SW 1271 (cell line): ENCODE results near the gene KIAA1958.

Experiments
- DNase-seq, 2 experiments: peaks; one replicate each; lab custom pipeline; 2025; lab: John Stamatoyannopoulos, UW

The KIAA1958 gene

GRCh38 chr9:112531666-112532282, 45.1 kb downstream of the KIAA1958 start:
- no peak for DNase-seq

- no peak for DNase-seq
Observed at GRCh38 chr9:112532427-112532826, 45.8 kb downstream of the KIAA1958 start.

- no peak for DNase-seq
Observed at GRCh38 chr9:112533660-112534059, 47.0 kb downstream of the KIAA1958 start.

GRCh38 chr9:112535301-112535700, 48.7 kb downstream of the KIAA1958 start:
- DNase-seq = no peak

- no peak for DNase-seq
Observed at GRCh38 chr9:112535811-112536210, 49.2 kb downstream of the KIAA1958 start.

- DNase-seq = no peak
Observed at GRCh38 chr9:112537561-112537960, 50.9 kb downstream of the KIAA1958 start.

- DNase-seq = no peak
Observed at GRCh38 chr9:112540800-112541199, 54.2 kb downstream of the KIAA1958 start.

- DNase-seq = no peak
Observed at GRCh38 chr9:112541685-112542084, 55.1 kb downstream of the KIAA1958 start.

GRCh38 chr9:112542593-112543292, 56.1 kb downstream of the KIAA1958 start:
- no peak for DNase-seq

GRCh38 chr9:112544477-112544876, 57.9 kb downstream of the KIAA1958 start:
- DNase-seq = no peak

- no peak for DNase-seq
Observed at GRCh38 chr9:112545237-112545636, 58.6 kb downstream of the KIAA1958 start.

GRCh38 chr9:112546149-112547012, 59.8 kb downstream of the KIAA1958 start:
- DNase-seq = no peak

GRCh38 chr9:112548051-112548440, 61.4 kb downstream of the KIAA1958 start:
- DNase-seq = no peak

GRCh38 chr9:112548836-112549595, 62.4 kb downstream of the KIAA1958 start:
- no peak for DNase-seq

GRCh38 chr9:112550531-112550930, 63.9 kb downstream of the KIAA1958 start:
- DNase-seq = no peak

- no peak for DNase-seq
Observed at GRCh38 chr9:112551641-112552040, 65.0 kb downstream of the KIAA1958 start.

GRCh38 chr9:112552229-112553056, 65.8 kb downstream of the KIAA1958 start:
- no peak for DNase-seq

GRCh38 chr9:112553256-112553826, 66.7 kb downstream of the KIAA1958 start:
- no peak for DNase-seq

GRCh38 chr9:112554516-112554915, 67.9 kb downstream of the KIAA1958 start:
- no peak for DNase-seq

- DNase-seq = no peak
Observed at GRCh38 chr9:112555101-112555643, 68.5 kb downstream of the KIAA1958 start.
